Measurements from ENCODE around the gene SYCP2L. TPM values are rescaled to one million over a fixed set of nuclear protein-coding genes. Genes with fewer than 3 reads are reported as not detected.

SYCP2L gene
- total RNA-seq, 1 experiment from 2014 or later, result 4.9 TPM

GRCh38 chr6:11008821-11009220, 122.0 kb downstream of the SYCP2L start:
- Histone ChIP-seq H3K27me3 (ENCODE audit: insufficient read depth, low read length) (no peaks in the 10 kb centered on the region), H3K79me2 (ENCODE audit: insufficient read depth, low read length) (no peaks in the 10 kb centered on the region), H3K4me1 (ENCODE audit: control insufficient read depth in 1 of 2, insufficient read depth in 2 of 2, low read length in 2 of 2) (peaks cover 21 to 44% of the 10 kb centered on the region in 2 experiments), H3K36me3 (ENCODE audit: control insufficient read depth in 1 of 2, insufficient read depth in 2 of 2, low read length in 2 of 2) (no peaks in the 10 kb centered on the region), H4K20me1 (ENCODE audit: insufficient read depth) (no peaks in the 10 kb centered on the region), H3K9ac (ENCODE audit: low read length) (peak overlapping the region; percentile 24; the same call in 1 of the 2 replicates), H2AFZ (ENCODE audit: low read depth, low read length, poor library complexity, severe bottlenecking) (peak overlapping the region; percentile 50), H3K4me2 (ENCODE audit: low read length) (peak overlapping the region; percentile 88), H3K4me3 (replicated peaks in 1 of 2; ENCODE audit: low read depth in 1 of 2, low read length in 2 of 2) (peak overlapping the region in 1 of 2 experiments; percentile 47; a peak in 2 of 4 replicates), H3K9me2 (ENCODE audit: insufficient read depth) (no peaks in the 10 kb centered on the region), H3K9me3 (ENCODE audit: control insufficient read depth in 1 of 2, insufficient read depth in 1 of 2, low read depth in 1 of 2, low read length in 2 of 2) (no peaks in the 10 kb centered on the region), H3K27ac (ENCODE audit: low read depth, low read length) (no peak overlapping the region)
- intact Hi-C loops (cut with micrococcal nuclease), result no loop called here
- BruUV-seq (replicated peaks), result no TSS peak
- ChIA-PET POLR2A (no interaction called here), CTCF (interaction anchor here (1.0 kb wide), 1 partner anchor 54 kb away, joined by 4 read pairs; no protein-coding TSS in a partner anchor), RAD21 (ENCODE audit: low non-redundant PET in 1 of 2, low total read pairs in 2 of 2, uncharacterized antibody in 2 of 2, unreplicated experiment in 2 of 2) (no interaction called here)
- DNase-seq (ENCODE audit: low read depth, low spot score) (no peak), ATAC-seq (no peak)
- TF ChIP-seq, protein P1, sequence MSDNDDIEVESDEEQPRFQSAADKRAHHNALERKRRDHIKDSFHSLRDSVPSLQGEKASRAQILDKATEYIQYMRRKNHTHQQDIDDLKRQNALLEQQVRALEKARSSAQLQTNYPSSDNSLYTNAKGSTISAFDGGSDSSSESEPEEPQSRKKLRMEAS (IDR thresholded peaks at IDR 0.05), result no peak
- TF ChIP-seq POLR2AphosphoS5 (IDR thresholded peaks at IDR 0.05; ENCODE audit: low read depth, low read length), result no peak
- TF ChIP-seq RAD21 (IDR thresholded peaks at IDR 0.05; ENCODE audit: low read depth), result no peak
- no peak for TF ChIP-seq EZH2 (IDR thresholded peaks at IDR 0.05)
- TF ChIP-seq EGR1 (IDR thresholded peaks at IDR 0.05; ENCODE audit: low read depth), result no peak
- no peak for TF ChIP-seq CTCF (IDR thresholded peaks at IDR 0.05 in 2 of 3, conservative IDR thresholded peaks at IDR 0.05 in 1 of 3; ENCODE audit: borderline replicate concordance in 1 of 3, insufficient read depth in 1 of 3, low read depth in 2 of 3, low read length in 2 of 3)
- TF ChIP-seq EZH2phosphoT487 (IDR thresholded peaks at IDR 0.05; ENCODE audit: borderline replicate concordance), result no peak
- no peak for TF ChIP-seq ZBTB33 (IDR thresholded peaks at IDR 0.05; ENCODE audit: extremely low read depth, insufficient replicate concordance, low read length)
- no peak for TF ChIP-seq SP1 (IDR thresholded peaks at IDR 0.05; ENCODE audit: low read depth)
- no peak for TF ChIP-seq FOSL1 (IDR thresholded peaks at IDR 0.05; ENCODE audit: low read depth)
- no peak for TF ChIP-seq POLR2A (IDR thresholded peaks at IDR 0.05; ENCODE audit: borderline replicate concordance, extremely low read depth, insufficient read depth, insufficient read length)
